ENCODE data around the gene DYNC2H1.

The DYNC2H1 gene

DNA sequence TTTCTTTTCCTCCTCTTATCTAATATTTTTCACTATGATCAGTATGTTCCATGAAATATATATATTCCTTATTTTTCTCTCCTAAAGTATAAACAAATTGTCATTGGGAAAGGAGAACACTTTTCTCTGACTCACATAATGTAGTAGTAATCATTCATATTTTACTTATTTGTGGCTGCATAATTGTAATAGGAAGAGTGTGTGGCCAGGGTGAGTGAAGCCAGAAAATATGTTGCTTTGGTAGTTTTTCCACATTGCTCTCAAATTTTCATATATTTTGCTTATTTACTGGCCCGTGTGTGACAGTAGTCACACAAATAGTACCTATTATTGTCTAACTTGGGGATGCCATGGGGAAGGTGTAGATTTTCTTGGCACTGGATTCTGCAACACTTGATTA, 172.1 kb downstream of the DYNC2H1 start:
- DNase-seq = no peak

DNA sequence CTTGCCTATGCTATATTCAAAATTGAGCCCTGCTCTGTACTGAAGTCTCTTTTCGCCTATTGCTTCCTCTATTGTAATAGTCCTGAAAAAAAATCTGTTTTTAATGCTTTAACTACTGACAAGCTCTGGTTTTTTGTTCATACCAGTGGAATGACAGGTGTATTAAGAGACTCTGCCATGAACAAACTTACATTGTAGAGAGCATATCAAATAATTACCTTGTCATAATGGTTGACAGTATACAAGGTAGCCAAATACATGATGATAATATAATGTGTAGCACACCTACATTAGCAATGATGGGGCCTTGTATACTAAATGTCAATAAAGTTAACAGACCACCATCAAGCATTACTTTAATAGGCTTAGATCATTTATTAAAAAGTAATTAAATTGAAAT, 175.0 kb downstream of the DYNC2H1 start:
- DNase-seq = no peak

DNA sequence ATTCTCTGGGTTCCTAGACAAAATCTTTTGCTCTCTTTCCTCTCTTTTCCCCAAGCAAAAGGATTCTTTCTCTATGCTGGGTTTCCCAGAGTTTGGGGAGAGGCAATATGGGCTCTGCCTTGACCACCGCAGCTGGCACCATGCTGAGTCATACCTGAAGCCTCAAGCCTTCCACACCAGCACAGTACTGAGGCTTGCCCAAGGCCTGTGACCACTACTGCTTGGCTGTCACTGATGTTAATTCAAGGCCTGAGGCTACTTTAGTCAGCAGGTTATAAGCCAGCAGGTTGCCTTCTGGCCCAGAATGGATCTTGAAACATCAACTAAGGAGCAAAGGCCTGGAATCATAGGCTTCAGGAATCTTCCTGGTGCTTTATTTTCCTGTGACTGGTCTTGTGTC, 185.3 kb downstream of the DYNC2H1 start:
- DNase-seq = no peak

DNA sequence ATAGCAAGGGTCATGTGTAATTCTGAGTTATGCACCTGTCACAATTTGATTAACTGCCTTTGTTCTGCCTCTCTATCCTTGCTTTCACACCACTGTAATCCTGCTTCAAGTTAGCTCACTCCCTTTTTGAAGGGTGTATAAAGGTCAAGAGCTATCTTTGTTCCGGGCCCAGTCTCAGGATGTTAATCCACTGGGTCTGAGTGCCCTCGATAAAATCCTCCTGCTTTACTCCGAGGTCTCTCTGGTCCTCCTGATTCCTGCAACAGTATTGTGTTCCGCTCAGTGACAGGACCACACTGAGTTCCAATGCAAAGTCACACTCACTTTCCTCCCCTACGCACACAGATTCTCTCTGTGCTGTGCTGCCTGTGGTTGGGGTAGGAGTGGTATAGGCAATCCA, 186.5 kb downstream of the DYNC2H1 start:
- no peak for DNase-seq

DNA sequence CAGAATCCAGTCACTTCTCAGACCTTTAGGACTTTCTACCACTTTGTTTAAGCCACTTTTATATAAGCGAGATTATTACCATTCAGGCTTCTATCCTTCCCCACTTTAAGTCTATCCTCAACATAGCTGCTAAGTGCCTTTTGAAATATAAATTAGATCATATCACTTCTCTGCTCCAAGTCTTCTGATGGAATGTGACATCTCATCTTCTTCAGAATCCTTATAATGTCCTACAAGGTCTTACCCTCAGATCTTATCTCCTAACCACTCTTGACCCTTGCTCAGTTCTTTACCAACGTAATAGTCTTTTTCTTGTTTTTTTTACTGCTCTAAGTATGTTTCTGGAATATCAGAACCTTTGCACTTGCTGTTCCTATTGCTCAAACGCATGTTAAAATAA, 188.7 kb downstream of the DYNC2H1 start:
- DNase-seq = no peak

DNA sequence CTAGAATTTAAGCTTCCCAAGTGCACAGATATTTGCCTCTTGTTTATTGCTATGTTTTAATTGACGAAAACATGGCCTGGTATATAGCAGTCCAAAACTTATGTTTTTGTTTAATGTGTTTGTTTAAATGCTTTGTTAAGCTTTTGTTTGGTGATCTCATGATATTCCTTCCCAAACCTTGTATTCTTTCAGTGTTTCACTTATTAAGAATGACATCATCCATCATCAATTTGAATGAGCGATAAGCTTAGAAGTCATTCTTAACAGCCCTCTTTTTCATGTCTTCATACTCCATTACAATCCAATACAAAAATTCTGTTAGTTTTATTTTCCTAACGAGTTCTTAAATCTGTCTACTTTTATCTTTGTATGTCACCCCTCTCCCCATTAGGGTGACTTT, 206.0 kb downstream of the DYNC2H1 start:
- DNase-seq = no peak

DNA sequence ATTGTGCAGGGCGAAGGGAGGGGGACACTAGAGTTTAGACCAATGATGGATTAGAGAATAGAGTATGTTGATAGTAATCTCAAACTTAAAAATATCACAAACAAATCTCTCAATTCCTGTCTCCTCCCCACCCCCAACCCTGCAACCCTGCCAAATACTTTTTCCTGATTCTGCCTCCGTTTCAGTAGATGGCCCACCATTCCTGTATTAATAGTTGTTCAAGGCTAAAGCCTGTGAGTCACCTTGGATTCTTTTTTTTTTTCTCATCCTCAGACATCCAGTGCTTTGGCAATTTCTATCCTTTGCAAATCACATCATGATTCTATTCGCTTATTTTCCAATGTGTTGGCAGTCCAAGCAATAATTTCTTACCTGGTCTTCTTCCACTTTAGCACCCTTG, 207.9 kb downstream of the DYNC2H1 start:
- DNase-seq = no peak

DNA sequence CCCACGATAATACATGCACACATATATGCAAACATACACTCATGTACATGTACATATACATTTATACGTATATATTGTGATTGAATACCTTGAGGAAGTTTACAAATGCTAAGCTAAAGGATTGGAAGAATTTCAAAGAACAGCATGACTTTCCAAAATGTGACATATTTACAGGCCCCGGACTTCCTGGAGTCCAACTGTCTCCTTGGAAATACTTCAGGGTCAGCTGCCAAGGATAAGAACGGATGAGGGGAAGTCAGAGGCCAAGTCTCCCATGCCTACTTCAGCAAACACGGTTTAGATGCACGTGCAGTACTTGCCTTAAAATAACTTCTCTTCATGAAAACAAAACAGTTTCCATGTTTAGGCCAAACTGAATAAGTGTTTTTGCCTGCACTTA, 213.6 kb downstream of the DYNC2H1 start:
- DNase-seq = no peak

DNA sequence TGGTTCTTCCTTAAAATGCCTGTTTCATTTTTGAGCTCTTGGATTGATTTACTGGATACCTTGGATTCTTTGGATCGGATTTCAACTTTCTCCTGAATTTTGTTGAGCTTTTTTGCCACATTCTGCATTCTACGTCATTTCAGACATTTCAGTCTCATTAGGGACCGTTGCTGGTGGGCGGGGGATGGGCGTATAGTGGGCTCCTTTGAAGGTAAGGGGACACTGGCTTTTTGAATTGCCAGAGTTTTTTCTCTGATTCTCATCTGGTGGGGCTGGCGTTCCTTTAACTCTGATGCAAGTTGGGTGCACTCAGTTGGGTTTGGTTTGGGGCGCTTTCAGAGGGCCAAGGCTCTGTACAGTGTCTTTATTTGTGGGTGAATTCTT, 216.5 kb downstream of the DYNC2H1 start:
- DNase-seq = no peak

DNA sequence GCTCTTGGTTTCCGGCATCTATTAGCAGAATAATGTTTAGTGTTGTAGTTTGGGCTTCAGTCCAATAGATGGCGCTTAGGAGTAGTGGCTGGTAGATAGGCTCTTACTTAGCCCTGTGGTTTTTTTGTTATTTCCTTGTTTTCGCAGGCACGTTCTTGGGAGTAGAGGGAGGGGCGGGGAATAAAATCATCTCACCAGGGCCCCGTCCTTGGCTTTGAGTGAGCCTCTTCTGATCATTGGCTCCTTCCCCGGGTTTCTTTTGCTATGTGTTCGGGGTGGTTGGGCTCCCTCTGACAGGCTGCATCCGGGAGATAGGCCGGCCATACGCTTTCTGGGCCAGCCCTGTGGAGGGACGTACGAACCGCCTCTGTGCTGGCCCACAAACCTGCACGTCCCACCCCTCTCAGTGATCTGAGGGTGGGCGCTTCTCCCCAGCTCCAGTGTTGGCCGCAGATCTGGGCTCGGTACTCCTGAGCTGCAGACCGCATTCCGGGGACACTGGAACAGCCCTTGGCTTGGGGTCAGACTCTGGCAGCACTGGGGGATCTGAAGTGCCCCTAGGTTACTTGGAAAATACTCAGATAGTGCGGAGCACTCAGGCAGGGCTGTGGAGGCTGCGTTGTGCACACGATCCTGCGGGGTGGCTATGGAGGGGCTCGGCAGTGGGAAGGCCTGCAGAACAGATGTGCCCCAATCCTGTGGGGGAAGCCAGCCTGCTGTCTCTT, 217.0 kb downstream of the DYNC2H1 start:
- DNase-seq = peak; percentile 28 to 42

DNA sequence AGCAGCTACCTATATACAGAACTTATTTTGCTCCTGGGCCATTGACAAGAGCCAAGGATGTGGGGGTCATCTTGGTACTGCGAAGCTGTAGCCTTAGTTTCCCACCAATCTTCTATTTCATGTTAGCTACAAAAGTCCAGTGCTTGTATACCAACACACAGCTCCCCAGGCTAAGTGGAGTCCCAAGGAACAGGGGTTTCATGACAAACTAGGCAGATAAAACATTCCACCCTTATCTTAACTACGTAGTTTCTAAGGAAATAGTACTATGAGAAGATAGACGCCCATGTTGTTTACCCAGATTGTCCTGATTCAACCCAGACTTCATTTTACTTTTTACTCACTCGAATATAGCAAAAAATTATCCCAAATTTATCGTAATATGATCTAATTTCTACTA, 218.5 kb downstream of the DYNC2H1 start:
- DNase-seq = no peak

DNA sequence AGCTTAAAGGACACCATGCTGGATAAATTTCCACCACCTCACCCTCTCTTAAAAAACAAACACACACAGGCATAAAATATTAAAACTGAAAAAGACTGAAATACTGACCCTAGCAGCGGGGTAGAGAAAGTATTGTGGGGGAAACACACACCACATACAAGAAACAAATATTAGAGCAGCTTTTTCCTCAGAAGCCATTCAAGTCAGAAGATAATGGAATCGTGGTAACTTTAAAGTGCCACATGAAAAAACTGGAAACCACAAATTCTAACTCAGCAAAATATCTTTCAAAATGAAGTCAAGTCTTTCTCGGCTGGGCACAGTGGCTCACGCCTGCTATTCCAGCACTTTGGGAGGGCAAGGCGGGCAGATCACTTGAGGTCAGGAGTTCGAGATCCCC, 223.2 kb downstream of the DYNC2H1 start:
- DNase-seq = no peak

DNA sequence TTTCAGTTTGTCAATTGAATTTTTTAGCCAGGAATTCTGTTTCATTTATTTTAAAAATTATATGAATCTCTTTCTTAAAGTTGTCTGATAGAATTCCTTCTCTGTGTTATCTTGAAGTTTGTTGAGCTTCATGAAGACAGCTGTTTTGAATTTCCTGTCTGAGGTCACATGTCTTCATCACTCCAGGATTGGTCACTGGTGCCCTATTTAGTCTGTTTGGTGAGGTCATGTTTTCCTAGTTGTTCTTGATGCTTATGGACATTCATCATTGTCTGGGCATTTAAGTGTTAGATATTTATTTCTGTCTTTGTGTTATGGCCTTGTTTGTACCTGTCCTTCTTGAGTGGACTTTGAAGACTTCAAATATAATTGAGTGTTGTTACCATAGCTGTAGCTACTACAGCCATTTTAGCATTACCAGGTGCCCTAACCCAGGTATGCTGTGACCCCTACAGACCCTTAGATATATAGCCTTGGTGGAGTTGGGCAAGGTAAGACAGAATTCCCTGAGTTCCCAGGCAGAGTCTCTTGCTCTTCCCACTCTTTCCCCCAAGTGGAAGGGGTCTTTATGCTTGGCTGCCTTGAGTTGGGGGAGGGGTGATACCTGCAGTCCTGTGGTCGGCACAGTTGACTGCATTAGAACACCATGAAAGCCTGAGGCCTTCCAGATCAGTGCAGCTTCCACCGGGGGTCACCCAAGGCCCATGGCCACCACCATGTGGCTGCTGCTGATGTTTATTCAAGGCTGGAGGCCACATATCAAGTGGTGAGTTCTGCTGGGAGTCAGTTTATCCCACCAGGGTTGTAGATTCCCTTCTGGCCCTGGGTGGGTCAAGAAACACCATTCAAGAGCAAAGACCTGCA, 229.6 kb downstream of the DYNC2H1 start:
- DNase-seq = no peak

DNA sequence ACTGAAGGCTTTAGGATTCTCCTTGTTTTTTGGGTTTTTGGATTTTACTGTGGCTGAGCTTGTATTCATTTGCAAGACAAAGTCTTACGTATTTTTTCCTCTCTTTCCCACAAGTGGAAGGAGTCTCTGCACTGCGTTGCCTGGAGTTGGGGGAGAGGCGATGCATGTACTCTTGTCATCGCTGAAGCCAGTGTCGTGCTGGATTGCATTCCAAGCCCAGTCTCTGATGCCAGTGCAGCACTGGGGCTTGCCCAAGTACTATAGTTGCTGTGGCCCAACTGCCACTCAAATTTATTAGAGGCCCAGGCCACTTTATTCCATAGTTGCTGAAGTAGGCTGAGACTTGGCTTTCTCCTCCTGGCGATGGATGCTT, 230.2 kb downstream of the DYNC2H1 start:
- no peak for DNase-seq

DNA sequence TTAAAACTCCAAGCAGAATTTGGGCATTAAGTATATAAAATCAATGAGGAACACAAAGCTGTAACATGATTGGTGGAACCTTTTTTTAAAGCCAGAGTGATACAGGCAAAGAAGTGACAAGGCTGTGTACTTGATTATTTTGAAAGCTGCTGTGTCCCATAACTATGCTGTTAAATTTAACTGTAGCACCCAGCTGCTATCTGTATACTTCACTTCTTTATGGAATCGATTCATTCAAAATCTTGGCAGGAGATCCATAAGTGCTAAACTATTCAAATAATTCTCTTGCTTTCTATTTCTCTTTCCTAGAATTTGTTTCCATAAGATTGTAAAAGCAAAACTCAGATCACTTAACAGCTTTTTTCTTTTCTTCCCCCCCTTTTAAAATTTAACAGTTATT, 231.7 kb downstream of the DYNC2H1 start:
- DNase-seq = no peak

DNA sequence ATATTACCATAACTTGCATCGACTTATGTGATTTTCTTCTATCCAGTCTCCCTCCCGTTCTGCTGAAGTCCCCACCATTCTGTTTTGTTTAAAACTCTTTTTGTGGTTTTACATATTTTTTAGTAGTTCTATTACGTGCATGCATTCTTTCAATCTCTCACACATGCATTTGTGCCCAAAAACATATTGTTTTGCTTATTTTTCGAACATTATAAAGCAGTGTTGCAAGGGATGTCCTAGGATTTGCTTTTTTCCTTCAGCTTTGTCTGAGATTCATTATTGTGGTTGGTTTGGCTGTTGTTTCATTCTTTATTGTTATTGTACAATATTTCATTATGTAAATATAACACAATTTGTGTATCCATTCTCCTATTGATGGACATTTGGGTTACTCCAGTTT, 235.7 kb downstream of the DYNC2H1 start:
- DNase-seq = no peak

DNA sequence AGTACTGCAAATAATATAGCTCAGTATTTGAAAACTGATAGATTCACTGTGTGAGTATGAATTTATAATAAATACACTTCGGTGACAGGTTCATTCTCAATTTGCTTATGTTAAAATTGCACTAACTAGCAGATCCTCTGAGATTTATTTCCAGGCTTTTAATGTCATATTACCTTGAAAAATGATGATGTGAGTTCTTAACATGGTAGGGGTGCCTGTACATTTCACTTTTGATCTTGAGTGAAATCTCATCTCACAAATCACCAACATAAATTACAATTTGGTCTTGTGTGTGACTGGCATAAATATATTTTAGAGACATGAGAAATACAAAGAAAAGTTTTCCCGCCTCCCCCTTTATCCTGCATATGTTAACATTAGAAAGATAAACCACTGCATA, 240.4 kb downstream of the DYNC2H1 start:
- no peak for DNase-seq

DNA sequence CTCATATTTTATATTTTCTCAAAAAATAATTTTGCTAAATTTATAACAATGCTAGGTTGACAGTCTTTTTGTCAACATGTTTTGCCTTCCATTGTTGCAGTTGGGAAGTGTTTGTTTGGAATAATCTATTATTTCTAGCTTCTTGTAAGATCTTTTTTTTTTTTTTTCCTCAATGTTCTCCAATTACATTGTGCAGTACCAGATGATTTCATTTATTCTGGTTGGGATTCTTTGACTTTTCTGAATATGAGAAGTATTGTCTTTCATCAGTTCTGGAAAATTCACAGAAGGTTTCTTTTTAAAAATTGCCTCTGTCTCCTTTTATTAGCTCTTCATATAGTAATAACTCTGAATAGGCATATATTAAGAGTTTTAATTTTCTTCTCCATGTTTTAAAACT, 245.4 kb downstream of the DYNC2H1 start:
- DNase-seq = no peak

DNA sequence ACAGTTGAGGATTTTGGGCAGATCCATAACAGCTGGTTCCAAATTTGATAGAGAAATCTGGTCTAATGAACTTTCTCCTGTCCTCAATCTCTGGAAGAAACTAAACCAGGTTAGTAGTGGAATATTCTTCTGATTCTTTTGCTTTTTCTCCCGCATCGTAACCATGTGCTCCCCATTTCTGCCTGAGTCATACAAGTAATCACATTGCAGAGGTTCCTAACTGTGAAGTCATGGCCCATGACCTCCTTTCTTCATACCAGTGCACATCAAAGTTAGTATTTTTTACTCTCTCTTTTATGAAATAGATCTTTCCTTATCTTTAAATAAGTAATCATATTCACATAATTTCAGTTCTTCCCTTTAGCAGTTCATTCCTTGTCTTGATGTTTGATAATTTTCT, 249.0 kb downstream of the DYNC2H1 start:
- DNase-seq = no peak

DNA sequence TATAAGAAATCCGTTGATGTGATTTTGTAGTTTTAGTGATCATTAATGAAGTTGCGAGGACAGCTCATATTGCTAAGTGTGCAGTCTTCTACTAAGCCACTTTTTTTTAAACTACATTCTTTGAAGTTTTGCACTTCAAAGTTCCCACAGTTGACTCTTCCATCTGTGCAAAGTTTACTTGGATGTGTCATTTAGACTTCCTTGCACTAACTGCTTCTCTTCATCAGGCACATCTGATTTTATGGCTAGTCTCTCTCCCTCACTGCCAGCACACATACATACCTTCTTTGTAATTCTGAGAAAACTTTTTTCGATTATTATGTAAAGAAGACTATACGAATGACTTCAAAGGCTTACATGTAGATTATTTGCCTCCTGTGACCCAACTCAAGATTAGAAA, 250.0 kb downstream of the DYNC2H1 start:
- no peak for DNase-seq

DNA sequence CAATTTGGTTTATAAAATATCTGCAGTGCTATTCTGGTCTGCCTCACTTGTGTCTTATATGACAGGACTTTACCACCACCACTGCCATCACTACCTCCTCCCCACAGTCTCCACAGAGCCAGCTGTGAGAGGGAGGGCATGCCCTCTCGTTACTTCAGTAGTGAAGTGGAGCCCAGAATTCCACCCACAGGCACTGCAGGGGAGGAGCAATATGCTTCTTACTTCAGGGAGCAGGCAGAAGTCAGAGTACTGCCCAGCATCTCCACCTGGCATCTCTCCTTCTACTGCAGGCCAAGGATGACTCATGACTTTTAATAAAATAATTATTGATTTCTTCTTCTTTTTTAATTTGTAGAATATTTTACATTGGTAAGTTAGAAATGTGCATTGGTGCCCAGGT, 255.5 kb downstream of the DYNC2H1 start:
- no peak for DNase-seq

DNA sequence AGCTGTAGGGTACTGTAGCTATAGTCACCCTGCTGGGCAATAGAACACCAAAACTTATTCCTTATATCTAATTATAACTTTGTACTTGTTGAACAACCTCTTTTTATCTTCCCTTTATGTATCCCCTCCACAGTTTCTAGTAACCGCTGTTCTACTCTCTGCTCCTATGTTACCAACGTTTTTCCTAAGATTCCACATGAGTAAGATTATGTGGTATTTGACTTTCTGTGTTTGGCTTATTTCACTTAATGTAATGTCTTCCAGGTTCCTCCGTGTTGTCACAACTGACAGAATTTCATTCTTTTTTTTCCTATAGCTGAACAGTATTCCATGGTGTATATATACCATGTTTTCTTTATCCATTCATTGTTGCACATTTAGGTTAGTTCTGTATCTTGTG, 258.4 kb downstream of the DYNC2H1 start:
- DNase-seq = no peak

DNA sequence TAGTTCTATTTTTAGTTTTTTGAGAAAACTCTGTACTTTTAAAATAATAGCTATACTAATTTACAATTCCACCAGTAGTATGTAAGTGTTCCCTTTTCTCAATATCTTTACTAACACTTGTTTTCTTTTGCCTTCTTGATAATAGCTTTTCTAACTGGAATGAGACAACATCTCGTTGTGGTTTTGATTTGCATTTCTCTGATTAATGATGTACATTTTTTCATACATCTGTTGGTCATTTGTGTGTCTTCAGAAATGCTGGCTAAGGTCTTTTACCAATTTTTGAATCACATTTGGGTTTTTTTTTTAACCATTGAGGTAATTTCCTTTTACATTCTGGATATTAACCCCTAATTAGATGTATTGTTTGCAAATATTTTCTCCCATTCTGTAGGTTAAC, 258.9 kb downstream of the DYNC2H1 start:
- DNase-seq = no peak

DNA sequence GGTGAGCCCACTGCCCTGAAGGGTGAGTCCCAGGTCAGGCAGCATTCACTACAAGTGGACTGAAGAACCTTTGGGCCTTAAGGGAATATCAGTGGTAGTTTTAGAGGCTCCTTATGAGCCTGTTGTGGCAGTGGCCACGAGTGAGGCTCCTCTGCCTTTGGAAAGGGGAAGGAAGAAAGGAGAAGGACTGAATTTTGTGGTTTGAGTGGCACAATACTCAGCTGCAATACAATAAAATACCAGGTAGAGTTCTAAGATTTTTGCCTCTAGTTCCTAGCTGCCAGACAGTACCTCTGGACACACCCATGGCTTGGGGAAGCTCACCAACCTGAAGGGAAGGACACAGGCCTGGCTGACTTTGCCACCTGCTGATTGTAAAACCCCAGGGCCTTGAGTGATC, 260.9 kb downstream of the DYNC2H1 start:
- no peak for DNase-seq

DNA sequence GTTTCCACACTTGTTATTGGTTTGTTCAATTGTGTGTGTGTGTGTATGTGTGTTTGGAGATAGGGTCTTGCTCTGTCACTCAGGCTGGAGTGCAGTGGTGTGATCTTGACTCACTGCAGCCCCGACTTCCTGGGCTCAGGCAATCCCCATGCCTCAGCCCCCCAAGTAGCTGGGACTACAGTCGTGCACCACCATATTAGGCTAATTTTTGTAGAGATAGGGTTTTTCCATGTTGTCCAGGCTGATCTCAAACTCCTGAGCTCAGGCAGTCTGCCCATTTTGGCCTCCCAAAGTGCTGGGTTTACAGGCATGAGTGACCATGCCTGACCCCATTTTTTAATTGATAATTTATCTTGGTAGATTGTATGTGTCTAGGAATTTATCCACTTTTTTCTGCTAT, 263.7 kb downstream of the DYNC2H1 start:
- no peak for DNase-seq
